ENCODE results near the gene KRTAP29-1.

The KRTAP29-1 gene

DNA sequence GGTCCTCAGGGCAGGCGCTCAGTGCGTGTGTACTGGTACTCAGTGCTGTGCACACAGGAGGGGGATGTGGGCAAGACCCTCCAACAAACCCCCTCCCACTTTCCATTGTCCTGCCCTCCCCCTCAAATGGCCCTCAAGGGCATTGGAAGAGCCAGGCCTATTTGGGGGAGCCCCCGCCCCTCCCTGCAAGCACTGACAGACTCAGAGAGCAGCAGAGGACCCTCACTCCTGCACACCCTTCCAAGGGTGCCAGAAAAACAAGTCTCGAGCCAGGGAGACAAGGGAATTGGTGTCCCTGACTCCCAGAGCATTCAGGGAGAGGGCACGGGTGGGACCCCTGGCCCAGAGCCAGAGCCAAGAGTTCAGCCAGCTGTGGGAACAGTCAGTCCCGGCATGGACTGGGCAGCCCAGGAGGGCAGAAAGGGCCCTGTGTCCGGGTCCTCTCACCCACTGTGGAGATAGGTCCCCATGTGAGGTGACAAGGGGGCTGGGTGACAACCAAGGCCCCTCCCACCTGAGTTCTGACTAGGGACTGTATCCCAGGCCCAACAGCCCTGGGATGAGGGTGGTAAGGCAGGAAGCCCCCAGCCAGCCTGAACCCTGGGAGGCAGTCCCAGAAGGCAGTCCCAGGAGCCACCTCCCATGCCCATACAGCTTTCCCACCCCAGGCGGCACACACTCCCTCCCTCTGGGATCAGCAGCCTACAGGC is 24.9 kb upstream of the KRTAP29-1 start:
- DNase-seq, result no peak

DNA sequence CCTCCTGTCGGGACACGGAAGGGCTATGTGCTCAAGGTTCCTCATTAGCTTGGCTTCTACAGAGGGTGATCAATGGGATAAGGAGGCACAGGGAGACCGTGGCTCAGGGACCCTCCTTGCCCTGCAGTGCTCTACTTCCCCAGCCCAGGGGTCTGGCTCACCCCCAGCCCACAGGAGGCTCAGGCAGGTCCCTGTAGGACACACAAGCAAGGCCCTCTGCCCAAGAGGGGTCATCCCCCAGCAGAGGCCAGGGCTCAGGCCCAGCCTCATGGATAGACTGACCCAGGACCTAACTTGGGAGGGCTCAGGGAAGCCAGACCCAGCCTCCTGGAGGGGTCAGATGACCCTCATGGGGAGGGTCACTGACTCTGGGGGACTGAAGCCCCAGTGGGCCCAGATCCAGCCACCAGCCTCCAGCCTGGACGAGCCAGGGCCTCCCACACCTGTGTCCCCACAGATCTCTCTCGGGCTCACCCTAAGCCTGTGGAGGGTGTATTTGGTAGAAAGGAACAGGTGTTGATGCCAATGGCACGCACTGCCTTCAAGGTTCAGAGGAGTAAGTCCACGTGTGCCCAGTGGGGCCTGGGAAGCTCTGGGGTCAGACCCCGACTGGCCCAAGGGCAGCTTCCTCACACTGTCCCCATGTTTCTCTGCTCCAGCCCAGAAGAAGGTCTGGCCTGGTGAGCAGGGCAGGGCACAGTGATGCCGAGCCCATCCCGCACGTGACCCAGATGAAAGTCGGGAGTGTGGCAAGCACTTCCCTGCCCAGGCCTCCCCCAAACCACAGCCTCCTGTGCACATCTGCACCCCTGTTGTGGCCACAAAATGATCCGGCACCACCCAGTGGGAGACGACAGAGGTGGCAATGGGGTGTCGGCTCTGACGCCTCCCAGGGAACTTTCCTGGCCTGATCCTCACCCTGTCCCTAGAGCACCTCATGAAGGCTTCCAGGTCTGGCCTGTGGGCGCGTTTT is 23.8 kb upstream of the KRTAP29-1 start:
- DNase-seq, result no peak

DNA sequence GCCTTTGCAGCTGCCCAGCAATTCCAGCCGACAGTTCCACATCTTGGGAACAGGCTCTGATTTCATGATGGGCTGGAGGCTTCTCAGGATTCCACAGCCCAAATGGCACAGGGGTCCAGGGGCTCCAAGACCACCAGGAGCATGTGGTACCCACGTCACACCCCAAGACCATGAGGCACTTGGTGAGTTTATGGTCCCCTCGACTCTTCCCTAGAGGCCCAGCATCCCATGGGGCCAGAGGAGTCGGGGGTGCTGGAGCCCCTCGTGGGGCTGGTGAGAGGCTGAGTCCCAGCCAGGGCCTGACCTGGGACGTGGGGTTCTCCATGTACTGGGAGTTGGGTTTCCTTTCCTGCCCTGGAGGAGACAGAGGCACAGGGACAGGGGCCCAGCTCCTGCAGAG is 23.0 kb upstream of the KRTAP29-1 start:
- DNase-seq, result no peak

DNA sequence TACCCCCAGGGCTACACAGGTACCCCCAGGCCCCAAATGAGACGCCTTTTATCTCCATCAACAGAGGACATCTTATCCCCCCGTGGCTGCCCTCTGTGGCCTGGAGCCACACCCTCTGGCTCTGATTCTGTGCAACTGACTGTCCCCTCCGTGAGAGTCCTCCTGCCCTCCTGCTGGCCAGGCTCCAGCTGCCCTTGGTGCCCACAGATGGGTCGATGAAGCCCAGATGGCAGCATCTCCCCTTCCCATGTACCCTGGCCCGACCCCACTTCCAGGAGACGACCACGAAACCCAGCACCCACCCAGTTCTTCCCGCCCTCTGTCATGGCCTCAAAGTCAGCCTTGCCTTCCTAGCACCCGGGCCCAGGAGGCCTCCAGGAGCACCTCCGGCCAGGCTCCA is 22.5 kb upstream of the KRTAP29-1 start:
- DNase-seq, result no peak

DNA sequence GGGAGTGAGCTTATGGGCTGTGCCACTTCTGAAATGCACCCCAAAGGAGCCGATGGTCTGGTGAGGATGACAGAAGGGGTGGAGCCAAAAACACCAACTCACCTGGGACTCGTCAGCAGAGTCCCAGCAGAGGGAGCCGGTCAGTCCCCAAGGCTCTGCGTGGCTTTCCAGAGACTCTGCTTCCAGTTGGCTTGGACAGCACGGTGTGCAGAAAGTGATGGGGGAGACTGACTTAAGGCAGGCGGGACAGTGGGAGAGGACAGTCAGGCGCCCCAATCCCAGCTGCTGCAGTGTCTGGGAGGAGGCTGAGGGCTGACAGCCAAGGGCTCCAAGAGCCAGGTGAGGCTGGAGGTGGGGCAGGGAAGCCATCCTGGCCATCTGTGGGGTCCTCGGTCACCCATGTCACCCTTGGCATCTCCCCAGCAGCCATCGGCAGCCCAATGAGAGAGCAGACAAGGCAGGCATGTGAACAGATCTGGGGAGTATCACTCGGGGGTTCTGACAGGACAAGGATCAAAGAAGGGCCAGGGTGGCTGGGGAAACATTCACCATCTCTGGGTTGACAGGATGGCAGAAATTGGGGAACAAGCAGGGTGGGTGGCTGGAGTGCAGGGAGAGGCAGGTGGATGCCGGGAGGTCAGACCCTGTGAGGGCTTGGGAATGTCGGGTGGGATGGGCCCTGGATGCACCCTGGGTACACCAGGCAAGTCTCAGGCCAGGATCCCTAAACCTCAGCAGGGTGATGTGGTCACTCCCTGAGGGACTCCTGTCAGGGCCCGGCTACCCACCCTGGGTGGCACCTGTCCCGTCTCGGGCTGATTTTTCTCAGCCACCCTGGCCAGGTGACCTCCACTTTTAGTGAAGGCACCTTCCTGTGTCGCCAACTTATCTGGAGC is 21.8 kb upstream of the KRTAP29-1 start:
- DNase-seq, result peak; percentile 50

DNA sequence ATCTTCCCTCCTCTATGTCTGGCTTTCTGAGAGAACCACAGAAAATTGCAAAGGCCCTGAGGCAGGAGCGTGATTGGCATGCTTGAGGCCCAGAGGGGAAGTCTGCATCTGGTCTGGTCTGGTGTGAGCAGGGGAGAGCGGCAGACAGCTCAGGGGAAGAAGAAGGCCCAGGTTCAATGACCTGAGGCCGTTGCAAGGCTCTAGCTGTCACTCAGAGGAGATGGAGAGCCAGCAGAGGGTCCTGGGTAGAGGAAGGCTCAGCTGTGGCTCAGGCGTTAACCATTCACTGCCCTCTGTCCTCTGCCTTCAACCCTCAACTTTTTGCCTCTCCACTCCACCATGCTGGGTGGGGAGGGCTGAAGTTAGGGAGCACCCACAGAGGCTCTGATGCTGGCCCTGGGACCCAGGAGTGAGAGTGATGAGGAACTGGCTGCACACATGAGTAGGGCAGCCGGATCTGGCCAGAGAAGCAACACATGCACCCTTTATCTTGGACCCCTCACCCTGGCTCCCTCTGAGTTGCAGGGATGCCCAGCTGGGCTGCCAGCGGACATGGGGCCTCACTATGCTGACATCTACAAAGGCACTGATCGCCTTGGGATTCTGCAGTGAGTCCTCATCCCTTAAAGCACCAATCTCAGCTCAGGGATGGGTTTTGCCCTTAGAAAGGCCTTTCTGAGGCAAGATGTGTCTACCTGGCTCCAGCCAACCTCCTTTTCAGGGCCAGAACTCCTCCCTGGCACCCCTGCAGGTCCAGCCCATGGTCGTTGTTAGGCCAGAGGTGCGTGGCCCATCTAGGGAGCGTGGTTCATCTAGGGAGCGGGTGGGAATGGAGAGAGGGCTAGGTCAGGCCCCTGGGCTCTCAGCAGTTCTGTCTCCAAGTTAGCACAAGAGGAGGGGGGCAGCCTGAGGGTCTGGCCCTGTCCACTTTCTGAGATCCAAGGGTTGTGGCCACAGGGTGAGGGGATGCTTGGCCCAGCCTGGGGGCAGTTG is 20.5 kb upstream of the KRTAP29-1 start:
- DNase-seq, result no peak

DNA sequence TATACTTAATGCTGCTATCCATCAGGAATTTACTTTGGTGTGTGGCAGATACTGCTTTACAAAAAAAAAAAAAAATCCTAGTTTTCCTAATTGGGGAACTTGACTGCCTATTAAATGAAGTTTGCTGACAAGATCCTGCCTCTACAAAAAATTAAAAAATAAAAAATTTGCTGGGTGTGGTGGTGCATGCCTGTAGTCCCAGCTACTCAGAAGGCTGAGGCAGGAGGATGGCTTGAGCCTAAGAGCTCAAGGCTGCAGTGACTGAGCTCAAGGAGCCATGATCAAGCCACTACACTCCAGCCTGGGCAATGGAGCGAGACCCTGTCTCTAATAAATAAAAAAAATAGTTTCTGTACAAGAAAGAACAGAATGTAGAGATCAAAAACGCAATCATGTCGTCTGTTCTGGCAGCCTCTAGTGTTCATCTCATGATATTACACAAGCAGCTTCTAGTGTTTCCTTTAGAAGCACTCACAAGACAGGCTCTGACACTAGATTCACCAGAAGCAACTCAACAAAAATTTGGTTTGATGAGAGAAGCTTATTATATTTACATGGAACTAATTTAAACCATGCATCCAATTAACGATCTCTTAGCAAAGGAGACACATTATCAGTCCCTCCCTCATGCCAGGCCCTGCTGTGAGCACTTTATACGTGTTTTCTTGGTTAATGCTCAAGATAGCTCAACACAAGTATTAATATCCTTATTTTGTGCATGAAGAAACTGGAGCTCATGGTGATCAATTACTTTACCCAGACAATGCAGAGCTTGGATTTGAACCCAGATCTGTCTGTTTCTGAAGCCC is 19.6 kb upstream of the KRTAP29-1 start:
- DNase-seq, result no peak

DNA sequence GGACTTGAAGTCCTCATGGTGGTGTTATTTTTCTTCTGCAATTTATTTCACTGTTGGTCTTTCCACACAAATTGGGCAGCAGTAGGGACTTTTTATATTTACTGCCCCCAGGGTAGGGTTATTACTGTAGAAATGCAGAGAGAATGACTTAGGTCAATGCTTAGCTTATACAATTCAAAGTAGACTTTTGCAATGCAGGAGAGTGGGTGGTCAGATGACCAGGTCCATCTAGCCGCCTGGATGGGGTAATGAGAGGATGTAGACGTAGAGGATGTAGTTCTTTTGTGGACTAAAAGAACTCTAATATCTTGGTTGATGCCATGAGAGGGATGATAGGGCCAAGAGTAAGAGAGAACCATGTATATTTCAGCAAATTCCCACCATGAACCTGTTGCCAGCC is 15.6 kb upstream of the KRTAP29-1 start:
- no peak for DNase-seq

DNA sequence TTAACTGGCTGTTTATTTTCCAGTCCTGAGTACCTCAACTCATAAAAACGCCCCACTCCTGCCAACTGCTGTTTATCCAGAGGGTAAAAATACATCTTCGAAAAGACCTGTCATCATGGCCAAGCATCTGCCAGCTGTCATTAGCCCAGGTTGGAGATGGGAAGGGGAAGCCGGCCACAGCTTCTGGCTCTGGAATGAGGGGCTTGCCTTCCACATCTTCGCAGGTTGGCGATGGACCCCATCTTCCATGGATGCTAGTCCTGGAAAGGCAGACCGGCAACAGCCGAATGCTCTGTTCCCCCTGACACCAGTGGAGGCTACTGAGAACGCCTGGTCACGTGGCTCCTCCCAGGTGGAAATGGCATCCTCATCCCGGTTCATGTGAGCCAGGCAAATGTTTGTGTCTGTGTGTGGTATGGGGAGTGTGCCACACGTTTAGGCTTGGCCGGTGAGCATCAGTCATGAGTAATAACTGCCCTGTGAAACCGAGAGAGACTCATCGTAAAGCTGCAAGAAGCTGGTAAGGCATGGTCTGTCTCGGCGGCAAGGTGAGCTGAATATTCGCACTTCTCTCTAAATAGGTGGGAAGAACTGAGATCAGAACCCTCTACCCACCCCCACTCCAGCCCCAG is 13.3 kb upstream of the KRTAP29-1 start:
- no peak for DNase-seq

DNA sequence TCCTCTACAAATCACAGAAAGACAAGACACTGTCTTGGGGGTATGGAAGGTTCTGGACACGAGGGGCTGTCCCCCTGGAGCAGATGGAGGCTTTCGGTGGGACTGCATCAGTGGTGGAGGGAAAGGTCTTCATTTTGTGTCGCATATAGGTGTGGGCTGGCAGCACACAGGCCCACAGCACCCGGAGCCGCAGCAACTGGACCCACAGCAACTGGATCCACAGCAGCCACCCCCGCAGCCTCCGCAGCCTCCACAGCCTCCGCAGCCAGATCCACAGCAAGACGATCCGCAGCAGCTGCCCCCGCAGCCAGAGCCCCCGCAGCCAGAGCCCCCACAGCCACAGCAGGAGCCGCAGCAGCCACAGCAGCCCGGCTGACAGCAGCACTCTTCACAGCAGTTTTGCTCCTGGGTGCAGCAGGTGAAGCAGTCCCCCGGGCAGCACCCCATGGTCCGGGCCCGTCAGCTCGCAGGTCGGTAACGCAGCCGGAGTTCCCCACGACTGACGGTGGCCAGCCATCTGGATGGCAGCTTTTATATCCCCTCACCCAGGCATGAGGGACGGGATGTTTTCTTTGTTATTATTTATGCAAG is 12.6 kb upstream of the KRTAP29-1 start, which contains the start of gene KRTAP17-1:
TSS of gene KRTAP17-1 (minus strand) at position 507 of the 591 bp plus-strand sequence. CDS start at position 447, 60 bp downstream.
- DNase-seq, result no peak

DNA sequence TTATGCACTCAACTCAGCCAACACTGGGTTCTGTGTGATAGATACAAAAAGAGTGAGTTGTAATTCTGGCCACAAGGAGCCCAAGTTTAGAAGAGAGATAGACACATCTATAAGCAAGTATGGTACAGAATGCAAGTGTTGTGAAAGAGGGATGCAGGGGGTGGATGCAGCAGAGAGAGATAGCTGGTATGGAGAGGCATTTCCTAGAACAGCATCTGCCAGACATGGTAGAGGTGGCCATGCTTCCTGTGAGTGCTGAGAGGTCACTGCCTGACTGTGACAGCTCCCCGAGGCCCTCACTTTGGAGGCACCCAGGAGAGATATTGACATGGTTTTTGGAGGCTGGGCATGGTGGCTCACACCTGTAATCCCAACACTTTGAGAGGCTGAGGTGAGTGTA is 8.5 kb upstream of the KRTAP29-1 start:
- DNase-seq, result no peak

DNA sequence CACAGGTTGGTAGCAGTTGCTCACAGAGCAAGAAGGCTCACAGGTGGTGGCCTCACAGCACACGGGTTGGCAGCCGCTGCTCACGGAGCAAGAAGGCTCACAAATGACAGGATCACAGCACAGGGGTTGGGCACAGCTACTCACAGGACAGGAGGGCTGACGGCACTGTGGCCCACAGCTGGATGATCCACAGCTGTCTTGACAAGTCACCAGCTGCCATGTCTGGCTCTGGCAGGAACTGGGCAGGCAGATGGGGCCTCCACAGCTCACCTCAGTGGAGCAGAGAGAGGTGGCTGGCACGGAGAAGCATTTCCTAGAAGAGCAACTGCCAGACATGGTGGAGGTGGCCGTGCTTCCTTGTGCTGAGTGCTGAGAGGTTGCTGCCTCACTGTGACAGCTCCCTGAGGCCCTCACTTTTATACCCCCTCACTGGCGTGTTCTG is 6.3 kb upstream of the KRTAP29-1 start, which contains the start of gene KRTAP16-1:
TSS of gene KRTAP16-1 (minus strand) at position 392 of the 442 bp plus-strand sequence. CDS start at position 336, 56 bp downstream.
- DNase-seq, result no peak

DNA sequence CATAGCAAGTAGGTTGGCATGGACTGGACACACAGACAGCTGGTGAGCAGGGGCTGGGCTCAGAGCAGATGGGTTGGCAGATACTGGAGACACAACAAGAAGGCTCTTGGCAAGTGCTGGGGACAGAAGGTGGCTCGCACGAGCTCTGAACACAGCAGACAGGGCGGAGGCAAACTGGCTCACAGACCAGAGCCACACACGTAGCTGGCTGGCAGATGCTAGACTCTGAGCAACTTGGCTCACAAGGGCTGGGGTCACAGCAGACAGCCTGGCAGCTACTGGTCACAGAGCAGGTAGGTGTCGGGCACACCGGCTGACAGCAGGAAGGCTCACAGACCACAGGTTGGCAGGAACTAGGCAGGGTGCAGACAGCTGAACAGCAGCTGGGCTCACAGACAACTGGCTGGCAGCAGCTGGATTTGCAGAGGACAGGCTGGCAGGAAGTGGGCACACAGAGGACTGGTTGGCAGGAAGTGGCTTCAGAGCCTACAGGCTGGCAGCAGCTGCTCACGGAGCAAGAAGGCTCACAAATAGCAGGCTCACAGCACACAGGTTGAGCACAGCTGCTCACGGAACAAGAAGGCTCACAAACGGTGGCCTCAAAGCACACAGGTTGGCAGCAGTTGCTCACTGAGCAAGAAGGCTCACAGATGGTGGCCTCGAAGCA is 5.7 kb upstream of the KRTAP29-1 start:
- DNase-seq, result no peak

DNA sequence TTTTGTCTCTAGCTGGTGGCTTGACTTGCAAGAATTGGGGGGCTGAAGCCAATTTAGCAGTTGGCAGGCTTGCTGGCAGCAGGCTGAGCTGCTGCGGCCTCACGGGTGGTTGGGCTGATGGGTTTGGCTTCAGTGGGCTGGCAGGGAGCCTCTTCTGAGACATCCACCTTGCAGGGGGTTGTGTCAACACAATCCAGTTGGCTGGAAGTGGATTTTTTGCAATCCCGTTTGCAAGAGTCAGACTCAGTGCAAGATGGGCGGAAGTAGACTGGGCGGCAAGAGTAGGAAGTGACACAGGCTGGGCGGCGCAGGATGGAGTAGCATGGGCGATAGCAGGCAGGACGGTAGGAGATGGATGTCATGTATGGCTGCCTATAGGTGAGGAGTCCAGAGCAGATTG is 5.0 kb upstream of the KRTAP29-1 start:
- no peak for DNase-seq

DNA sequence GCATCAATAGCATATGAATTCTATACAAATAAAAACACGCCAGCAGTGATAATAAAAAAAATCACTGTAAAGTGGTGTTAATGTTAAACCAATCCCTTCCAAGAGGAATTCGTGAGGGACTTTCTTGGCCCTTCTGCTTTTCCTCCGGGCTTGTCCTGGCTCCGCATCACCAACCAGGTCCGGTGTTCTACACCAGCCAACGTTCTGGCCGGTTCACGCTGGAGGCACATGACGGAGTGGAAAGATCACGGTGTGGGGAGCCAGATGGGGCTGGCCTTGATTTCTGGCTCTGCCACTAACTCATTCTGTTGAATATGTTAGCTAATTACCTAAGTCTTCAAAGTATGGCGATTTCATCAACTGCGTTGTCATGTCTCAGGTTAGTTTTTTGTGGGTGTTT is 1.4 kb upstream of the KRTAP29-1 start:
- no peak for DNase-seq

DNA sequence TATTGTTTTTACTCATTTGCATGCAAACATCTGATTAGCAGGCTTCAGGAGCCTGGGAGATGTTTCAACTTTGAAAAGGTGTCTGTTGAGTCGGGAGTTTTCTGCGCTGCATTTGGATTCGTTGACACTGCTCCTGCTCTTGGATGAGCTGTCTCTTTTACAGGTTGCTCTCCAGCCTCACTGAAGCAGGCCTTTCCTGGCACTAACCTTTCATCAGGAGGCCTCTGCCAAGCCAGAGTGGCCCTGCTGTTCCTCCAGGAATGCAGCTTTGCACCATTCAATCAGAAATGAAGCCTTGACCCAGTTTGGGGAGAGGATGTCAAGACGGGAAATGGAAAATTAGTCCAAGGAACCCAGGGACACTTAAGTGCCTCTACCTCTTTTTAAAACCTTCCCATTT is 330 bp upstream of the KRTAP29-1 start:
- no peak for DNase-seq

DNA sequence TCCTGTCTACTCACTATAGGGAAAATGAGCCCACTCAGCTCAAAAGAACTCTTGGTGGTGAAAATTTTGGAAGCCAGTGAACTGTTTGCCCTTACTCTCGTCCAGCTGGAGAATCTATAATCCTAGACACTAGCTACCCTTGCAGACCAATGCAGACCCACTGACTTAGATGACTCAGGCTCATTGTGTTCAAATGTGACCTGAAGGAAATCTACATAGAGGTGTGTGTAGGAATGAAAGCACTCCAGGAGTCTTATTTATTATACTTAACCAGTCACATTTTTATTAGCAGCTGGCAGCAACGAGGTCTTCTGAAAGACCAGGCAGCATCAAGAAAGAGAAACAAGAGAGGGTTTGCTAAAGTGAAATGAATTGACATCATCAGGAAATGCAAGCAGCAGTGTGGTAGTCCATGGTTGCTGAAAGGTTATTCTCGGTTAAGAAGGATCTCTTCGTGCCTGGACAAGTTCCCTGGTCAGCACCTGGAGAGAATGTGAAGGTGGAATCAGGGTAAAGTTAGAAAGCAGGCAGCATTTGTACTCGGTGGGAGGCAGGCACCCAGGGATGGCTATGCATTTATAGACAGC is 1.4 kb downstream of the KRTAP29-1 start:
- DNase-seq, result no peak

DNA sequence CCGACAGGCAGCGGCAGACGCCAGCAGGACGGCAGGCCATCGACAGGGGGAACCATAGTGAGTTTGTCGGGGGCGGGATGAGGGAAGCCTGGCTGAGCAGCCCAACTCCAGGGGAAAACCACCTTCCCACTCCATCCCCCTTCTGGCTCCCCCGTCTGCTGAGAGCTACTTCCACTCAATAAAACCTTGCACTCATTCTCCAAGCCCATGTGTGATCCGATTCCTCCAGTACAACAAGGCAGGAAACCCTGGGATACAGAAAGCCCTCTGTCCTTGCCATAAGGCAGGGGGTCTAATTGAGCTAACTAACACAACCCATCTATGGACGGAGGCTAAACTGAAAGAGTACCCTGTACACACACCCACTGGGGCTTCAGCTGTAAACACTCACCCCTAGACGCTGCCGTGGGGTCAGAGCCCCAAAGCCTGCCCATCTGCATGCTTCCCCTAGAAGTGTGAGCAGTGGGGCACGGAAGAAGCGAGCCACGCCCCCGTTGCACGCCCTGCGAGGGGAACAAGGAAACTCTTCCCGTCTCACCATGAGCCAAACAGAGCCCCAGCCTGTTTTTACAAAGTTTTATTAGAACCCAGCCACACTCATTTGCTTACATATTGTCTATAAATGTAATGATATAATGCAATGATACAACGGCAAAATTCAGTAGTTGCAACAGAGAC is 4.1 kb downstream of the KRTAP29-1 start:
- no peak for DNase-seq

All from 8988T (cell line).